ENCODE results near the gene PLPPR5. TPM values are rescaled to one million over a fixed set of nuclear protein-coding genes. Genes with fewer than 3 reads are reported as not detected.

The PLPPR5 gene
- total and polyA plus RNA-seq, 2 of the 8 experiments (the other 6 are each of a cell fraction or from before 2014, with no cell fraction given), result 1.9 to 5.6 TPM

- TF ChIP-seq GABPA (IDR thresholded peaks at IDR 0.05; ENCODE audit: borderline replicate concordance, insufficient read depth, low read length) (no peak), ASH2L (IDR thresholded peaks at IDR 0.05; ENCODE audit: low read length) (no peak), FOSL1 (IDR thresholded peaks at IDR 0.05; ENCODE audit: insufficient read depth, low read depth, low read length) (no peak), PHF8 (conservative IDR thresholded peaks at IDR 0.05; ENCODE audit: low read depth, low read length) (no peak), JUN (IDR thresholded peaks at IDR 0.05; ENCODE audit: low read depth, low read length) (no peak)
Measured at GRCh38 chr1:98898940-98899339, 105.7 kb downstream of the PLPPR5 start (continued).
